AG04450 (cell line): ENCODE data around the gene MTCH1. TPM values are rescaled to one million over a fixed set of nuclear protein-coding genes. Genes with fewer than 3 reads are reported as not detected.

Experiments
- CTCF ChIA-PET: fragments of 300-600, 350-600 bp; formaldehyde crosslinking; extraction: SDS; loops from one replicate; lab custom pipeline; 2022; ENCODE audit warnings: antibody characterized with exemption, inconsistent platforms; lab: Charles Lee
- POLR2A ChIA-PET: fragments of 350-600 bp; formaldehyde crosslinking; extraction: SDS; loops from one replicate; lab custom pipeline; 2021; ENCODE audit warnings: antibody characterized with exemption, inconsistent platforms; lab: Yijun Ruan, JAX
- DNase-seq: peaks from one replicate; pipeline ENCODE4 v3.0.0-alpha.2; 2011; ENCODE audit warnings: low read depth, low spot score
- H3K27ac ChIP-seq: one replicate; pipeline ENCODE4 v1.5.1; 2012; ENCODE audit warnings: low read depth, low read length, control low read depth
- H3K27me3 ChIP-seq: one replicate; pipeline ENCODE4 v1.6.0; 2012; ENCODE audit warnings: low read length; ENCODE audit not compliant: control insufficient read depth, insufficient read depth
- H3K4me3 ChIP-seq: 2 replicates; pipeline ENCODE4 v1.5.1; 2011; ENCODE audit warnings: mild to moderate bottlenecking, low read depth, low read length, control low read depth
- H3K9me3 ChIP-seq: 2 replicates; pipeline ENCODE4 v1.5.1; 2012; ENCODE audit warnings: low read length; ENCODE audit not compliant: control insufficient read depth, insufficient read depth
- CTCF ChIP-seq: IDR thresholded peaks from 2 replicates; pipeline ENCODE4 v1.5.1; 2011; ENCODE audit warnings: low read depth, low read length, control low read depth, inconsistent platforms
- polyA plus RNA-seq: library from polyadenylated mRNA; depleted of rRNA; stranded (reverse); fragments of >200 nt; gene quantifications from 2 replicates; pipeline ENCODE4 v1.2.3, GENCODE V29; 2011

Gene MTCH1
- polyA plus RNA-seq, 1 experiment: 149 TPM

- no peak for TF ChIP-seq CTCF
- Histone ChIP-seq H3K27me3 (peaks cover 14% of the 10 kb centered on the region), H3K9me3 (no peaks in the 10 kb centered on the region), H3K27ac (no peak overlapping the region), H3K4me3 (no peak overlapping the region)
- ChIA-PET POLR2A (no interaction called here), CTCF (no interaction called here)
- no peak for DNase-seq
These were observed 18.3 kb upstream of the MTCH1 start for GRCh38 chr6:37004044-37004980.

GRCh38 chr6:36999751-37000125, 13.7 kb upstream of the MTCH1 start:
- Histone ChIP-seq H3K9me3 (no peaks in the 10 kb centered on the region), H3K4me3 (no peak overlapping the region), H3K27ac (no peak overlapping the region), H3K27me3 (peaks cover 36% of the 10 kb centered on the region)
- TF ChIP-seq CTCF: no peak
- POLR2A ChIA-PET: no interaction called here
- CTCF ChIA-PET: no interaction called here
- DNase-seq: no peak

- H3K27ac ChIP-seq: no peak overlapping the region
- H3K9me3 ChIP-seq: no peaks in the 10 kb centered on the region
- CTCF ChIA-PET: no interaction called here
- H3K27me3 ChIP-seq: peaks cover 36% of the 10 kb centered on the region
- POLR2A ChIA-PET: interaction anchor here (0.6 kb wide), 1 partner anchor 114 kb away, joined by 3 read pairs; the partner anchor contains the start of gene C6orf89
- H3K4me3 ChIP-seq: no peak overlapping the region
- no peak for TF ChIP-seq CTCF
- no peak for DNase-seq
These were observed 13.2 kb upstream of the MTCH1 start for GRCh38 chr6:36999061-36999750.

GRCh38 chr6:36998723-36999038, 12.7 kb upstream of the MTCH1 start:
- ChIA-PET CTCF (no interaction called here), POLR2A (interaction anchor here (0.6 kb wide), 1 partner anchor 113 kb away, joined by 3 read pairs; the partner anchor contains the start of gene C6orf89)
- no peak overlapping the region for H3K4me3 ChIP-seq
- peaks cover 36% of the 10 kb centered on the region for H3K27me3 ChIP-seq
- TF ChIP-seq CTCF: no peak
- no peak overlapping the region for H3K27ac ChIP-seq
- DNase-seq: no peak
- no peaks in the 10 kb centered on the region for H3K9me3 ChIP-seq
